COLO668 (cell line): ENCODE results near the gene THRSP.
"Not testable (repeated sequence)": the region's sequence is repeated elsewhere in the genome, so short reads cannot be mapped to it uniquely, and the experiment has no call there.

ENCODE experiments used
- DNase-seq: peaks from one replicate; lab custom pipeline; 2025; ENCODE audit not compliant: unreplicated experiment; lab: John Stamatoyannopoulos, UW

THRSP gene

DNA sequence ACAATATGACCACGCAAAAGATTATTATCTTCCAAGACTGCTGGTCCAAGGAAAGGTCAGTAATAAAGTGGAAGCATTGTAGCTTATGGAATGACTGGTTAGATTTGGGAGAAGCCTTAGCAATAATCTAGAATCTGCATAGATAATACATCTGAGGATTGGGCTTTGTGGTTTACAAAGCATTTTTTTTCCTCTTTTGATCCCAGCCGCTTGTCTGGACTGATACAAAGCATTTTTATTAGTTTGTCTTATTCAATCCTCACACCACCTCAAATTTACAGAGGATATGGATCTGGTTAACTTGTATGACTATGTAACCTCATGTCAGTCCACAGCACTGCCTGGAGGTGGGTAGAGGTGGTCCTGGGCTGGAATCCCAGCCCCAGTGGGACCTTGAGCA is 990 bp upstream of the THRSP start:
- DNase-seq, result no peak

- no peak for DNase-seq
Measured at GRCh38 chr11:78065203-78065602, 1.5 kb downstream of the THRSP start.

DNA sequence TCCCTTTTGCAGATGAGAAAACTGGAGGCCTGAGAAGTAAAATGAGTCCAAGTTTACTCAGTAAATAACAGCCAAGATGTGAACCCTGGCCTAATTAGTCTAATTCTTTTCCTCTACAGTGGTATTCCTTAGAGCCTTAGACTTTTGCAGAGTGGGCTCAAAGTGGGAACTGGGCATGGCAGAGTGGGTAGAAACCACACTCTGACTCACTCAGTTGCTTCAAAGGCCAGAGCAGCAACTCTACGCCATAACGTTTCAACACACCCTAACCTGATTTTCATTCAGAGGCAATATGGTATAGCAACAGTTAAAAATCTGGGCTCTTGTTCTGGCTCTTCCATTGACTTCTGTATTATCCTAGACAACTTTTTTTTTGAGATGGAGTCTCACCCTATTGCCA is 2.8 kb downstream of the THRSP start:
- no peak for DNase-seq

- DNase-seq, result no peak
Measured at GRCh38 chr11:78067704-78068103, 4.0 kb downstream of the THRSP start.

- DNase-seq, result peak; percentile 27
Measured at GRCh38 chr11:78069465-78069864, 5.8 kb downstream of the THRSP start.

DNA sequence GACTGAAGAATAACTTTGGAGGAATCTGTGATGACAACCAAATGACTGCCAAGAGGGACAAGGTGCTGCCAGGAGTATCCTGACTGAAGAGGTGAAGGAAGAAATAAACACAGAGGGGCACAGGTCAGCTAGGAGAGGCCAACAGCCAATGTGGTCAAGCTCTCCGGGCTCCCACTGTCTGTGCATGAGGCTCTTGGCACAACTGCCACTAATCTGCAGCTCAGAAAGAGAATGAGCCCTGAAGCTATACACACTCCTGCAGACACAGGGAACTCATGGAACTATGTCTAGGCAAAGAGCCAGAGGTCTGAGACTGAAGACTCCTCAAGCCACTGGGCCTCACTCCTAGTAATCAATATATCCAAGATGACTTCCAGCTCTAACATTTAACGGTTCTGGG is 7.0 kb downstream of the THRSP start:
- no peak for DNase-seq

- DNase-seq, result no peak
Measured at GRCh38 chr11:78071717-78072116, 8.1 kb downstream of the THRSP start.

DNA sequence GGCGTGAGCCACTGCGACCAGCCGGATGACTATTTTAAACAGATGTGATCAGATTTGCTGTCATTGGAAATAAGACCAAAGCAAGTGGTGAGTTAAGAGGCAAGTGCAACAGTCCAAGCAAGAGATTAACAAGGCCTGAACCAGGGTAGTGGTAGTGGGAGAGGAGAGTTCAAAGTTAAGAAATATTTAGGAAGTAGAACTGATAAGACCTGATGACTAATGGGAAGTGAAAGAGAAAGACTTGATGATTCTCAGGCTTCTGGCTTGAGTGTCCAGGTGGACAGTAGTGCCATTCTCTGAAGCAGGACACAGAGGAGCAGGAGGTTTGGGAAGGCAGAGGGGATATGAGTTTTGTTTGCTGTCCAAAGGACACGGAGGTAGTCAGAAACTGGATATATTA is 8.8 kb downstream of the THRSP start:
- no peak for DNase-seq

GRCh38 chr11:78074756-78075155 is 11.1 kb downstream of the THRSP start:
- no peak for DNase-seq

GRCh38 chr11:78076733-78077403 is 13.2 kb downstream of the THRSP start:
- DNase-seq, result no peak

DNA sequence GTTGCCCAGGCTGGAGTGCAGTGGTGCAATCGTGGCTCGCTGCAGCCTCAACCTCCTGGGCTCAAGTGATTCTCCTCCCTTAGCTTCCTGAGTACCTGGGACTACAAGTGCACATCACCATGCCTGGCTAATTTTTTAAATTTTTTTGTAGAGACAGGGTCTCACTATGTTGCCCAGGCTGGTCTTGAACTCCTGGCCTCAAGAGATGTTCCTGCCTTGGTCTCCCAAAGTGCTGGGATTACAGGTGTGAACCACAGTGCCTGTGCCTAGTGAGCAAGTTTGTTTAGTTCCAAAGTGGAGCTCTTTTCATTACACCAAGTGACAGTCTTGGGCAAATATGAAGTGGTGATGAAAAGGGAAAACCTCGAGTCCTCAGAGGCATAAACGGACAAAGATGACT is 13.9 kb downstream of the THRSP start:
- not testable (repeated sequence) for DNase-seq

GRCh38 chr11:78078218-78079167 is 14.8 kb downstream of the THRSP start:
- no peak for DNase-seq

- DNase-seq, result peak; percentile 87
Measured at GRCh38 chr11:78079232-78080083, 15.8 kb downstream of the THRSP start, which contains the start of gene NDUFC2. Gene NDUFC2 (minus strand): TSS chr11:78079862. CDS start chr11:78079744, 118 bp downstream.

DNA sequence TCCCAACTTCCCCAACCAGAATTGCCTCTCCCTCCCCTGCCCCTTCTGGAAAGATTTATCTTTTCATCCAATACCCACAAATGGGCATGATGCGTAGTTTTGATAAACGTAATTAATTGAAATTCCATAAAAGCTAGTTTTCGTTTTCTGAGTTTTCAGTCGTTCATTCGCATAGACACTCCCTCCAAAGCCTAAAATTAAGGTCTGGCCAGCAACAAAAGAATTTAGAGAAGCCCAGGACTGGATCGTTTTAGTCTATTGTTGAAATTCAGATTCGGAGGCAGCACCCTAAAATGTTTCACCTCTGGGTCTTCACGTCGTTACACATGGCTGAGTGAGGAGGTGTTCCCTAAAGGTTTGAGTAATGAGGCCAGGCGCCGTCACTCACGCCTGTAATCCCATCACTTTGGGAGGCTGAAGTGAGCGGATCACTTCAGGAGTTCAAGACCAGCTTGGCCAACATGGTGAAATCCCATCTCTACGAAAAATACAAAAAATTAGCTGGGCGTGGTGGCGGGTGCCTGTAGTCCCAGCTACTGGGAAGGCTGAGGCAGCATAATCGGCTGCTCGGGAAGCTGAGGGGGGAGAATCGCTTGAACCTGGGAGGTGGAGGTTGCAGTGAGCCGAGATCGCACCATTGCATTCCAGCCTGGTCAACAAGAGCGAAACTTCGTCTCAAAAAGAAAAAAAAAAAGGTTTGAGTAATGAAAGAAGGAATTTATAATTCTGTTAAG is 16.6 kb downstream of the THRSP start:
- no peak for DNase-seq

DNA sequence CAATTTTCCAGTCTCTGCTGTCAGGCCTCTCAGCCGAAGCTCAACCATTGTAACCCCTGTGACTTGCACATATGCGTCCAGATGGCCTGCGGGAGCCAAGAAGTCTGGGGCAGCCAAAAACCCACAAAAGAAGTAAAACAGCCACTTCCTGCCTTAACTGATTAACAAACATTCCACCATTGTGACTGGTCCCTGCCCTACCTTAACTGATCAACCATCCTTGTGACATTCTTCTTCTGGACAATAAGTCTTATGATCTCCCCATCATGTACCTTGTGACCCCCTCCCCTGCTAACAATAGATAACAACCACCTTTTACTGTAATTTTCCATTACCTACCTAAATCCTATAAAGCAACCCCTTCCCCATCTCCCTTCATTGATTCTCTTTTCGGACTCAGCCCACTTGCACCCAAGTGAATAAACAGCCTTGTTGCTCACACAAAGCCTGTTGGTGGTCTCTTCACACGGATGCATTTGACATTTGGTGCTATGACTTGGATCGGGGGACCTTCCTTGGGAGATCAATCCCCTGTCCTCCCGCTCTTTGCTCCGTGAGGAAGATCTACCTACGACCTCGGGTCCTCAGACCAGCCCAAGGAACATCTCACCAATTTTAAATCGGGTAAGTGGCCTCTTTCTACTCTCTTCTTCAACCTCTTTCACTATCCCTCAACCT is 17.3 kb downstream of the THRSP start:
- no peak for DNase-seq

- DNase-seq, result no peak
Measured at GRCh38 chr11:78081583-78081982, 17.9 kb downstream of the THRSP start.

DNA sequence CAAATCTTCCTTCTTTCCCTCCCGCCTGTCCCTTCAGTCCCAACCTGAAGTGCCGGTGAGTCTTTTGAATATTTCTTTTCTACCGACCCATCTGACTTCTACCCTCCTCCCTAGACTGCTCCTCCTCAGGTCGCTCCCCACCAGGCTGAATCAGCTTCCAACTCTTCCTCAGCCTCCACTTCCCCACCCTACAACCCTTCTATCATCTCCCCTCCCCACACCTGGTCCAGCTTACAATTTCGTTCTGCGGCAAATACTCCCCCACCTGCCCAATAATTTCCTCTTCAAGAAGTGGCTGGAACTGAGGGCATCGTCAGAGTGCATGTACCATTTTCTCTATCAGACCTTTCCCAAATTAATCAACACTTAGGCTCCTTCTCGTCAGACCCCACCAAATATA is 18.5 kb downstream of the THRSP start:
- DNase-seq, result no peak

DNA sequence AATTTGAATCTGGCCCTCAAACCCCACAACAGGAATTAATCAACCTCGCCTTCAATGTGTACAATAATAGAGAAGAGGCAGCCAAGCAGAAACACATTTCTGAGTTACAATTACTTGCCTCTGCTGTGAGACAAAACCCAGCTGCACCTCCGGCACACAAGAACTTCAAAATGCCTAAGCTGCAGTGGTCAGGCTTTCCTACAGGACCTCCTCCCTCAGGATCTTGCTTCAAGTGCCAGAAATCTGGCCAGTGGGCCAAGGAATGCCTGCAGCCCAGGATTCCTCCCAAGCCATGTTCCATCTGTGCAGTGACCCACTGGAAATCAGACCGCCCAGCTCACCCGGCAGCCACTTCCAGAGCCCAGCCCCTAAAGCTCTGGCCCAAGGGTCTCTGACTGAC is 19.4 kb downstream of the THRSP start:
- no peak for DNase-seq

GRCh38 chr11:78084506-78084905 is 20.8 kb downstream of the THRSP start:
- not testable (repeated sequence) for DNase-seq

DNA sequence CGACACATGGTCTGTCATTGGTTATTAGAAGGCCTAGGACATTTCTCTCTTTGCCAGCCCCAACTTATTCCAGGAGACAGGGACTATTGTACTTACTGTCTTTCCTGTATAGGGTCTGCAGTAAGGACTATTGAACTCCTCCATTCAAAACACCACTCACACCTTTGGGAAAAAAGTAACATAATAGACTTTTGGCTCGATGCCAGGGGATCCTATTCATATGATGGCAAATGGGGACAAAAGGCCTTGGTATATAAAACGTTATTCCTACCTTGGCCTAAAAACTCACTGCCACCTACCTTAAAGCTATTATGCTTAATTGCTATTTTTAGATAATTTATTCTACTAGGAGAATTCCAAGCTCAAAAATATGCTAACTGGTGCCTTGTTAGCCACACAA is 22.3 kb downstream of the THRSP start:
- no peak for DNase-seq
